ENCODE results near the gene ZEB1. TPM values are rescaled to one million over a fixed set of nuclear protein-coding genes. Genes with fewer than 3 reads are reported as not detected.

ZEB1 gene
- total RNA-seq: 93.0 and 167 TPM in 2 replicates

DNA sequence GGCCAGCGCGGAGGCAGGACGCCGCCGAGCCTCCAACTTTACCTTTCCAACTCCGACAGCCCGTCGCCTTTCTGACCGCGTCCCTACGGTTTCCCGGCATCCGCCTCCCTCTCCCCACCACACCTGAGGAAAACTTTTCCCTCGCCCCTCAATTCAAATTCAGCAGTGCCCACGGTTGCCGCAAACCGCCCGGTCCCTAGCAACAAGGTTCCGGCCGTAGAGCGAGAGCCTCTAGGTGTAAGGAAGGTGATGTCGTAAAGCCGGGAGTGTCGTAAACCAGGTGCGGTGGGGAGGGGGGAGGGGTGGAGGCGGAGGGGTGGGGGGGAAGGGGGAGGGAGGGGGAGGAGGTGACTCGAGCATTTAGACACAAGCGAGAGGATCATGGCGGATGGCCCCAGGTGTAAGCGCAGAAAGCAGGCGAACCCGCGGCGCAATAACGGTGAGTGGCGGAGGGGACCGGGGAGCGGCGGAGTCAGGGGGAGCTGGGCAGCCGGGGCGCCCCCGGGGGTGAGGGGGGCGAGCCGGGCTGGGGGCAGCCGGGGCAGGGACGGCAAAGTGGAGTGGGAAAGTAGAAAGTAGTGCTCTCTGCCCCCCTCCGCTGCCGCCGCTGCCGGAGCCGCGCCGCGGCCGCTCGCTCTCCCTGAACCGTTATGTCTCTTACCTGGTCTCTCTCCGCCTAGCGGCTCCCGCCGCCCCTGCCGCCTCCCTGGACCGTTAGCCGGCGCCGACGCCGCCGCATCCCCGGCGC, at the start of gene ZEB1:
TSS of gene ZEB1 (plus strand) at position 363 of the 748 bp plus-strand sequence. CDS start at position 382, 19 bp downstream.

